SK-N-MC (cell line): ENCODE data around the gene IFT20.

ENCODE experiments used
- EZH2 ChIP-seq: fragments of 200-600 bp; sonication (generic); IDR thresholded peaks from one replicate; pipeline ENCODE4 v1.6.1; 2017; ENCODE audit warnings: antibody characterized with exemption
- POLR2AphosphoS5 ChIP-seq: IDR thresholded peaks from 2 replicates; pipeline ENCODE4 v1.6.1; 2012; ENCODE audit warnings: mild to moderate bottlenecking, low read depth, low read length, borderline replicate concordance

- TF ChIP-seq EZH2 (no peak), POLR2AphosphoS5 (no peak)
Measured at GRCh38 chr17:28381141-28381825, 46.0 kb upstream of the IFT20 start.
